SK-N-SH treated with all-trans-retinoic acid at 6 μM for 48 hours (cell line): ENCODE results near the gene RUNX3.

Source experiments
- ATAC-seq: fragments of 200-7000 bp; cut with Tn5 transposase; 3 replicates; pipeline ENCODE4 v1.9.1; 2020; ENCODE audit warnings: mild to moderate bottlenecking, moderate library complexity
- ARNTL ChIP-seq: fragments of 450-650 bp; formaldehyde crosslinking; IDR thresholded peaks from 2 replicates; pipeline ENCODE4 v1.5.0; 2020; ENCODE audit warnings: low read depth, mild to moderate bottlenecking, moderate library complexity, borderline replicate concordance
- BACH2 ChIP-seq: fragments of 250-450 bp; sonication (Bioruptor Pico); IDR thresholded peaks from 2 replicates; pipeline ENCODE4 v1.9.0; 2021; ENCODE audit warnings: mild to moderate bottlenecking, borderline replicate concordance
- CSDC2 ChIP-seq: fragments of 250-450 bp; sonication (Bioruptor Pico); IDR thresholded peaks from 2 replicates; pipeline ENCODE4 v1.5.0; 2020; ENCODE audit warnings: mild to moderate bottlenecking, moderate library complexity
- ESRRG ChIP-seq: fragments of 250-450 bp; sonication (Bioruptor Pico); IDR thresholded peaks from 2 replicates; pipeline ENCODE4 v1.6.1; 2021; ENCODE audit warnings: mild to moderate bottlenecking
- GLIS3 ChIP-seq: fragments of 250-450 bp; sonication (Bioruptor Pico); IDR thresholded peaks from 2 replicates; pipeline ENCODE4 v1.5.0; 2020; ENCODE audit warnings: mild to moderate bottlenecking, moderate library complexity
- ISL1 ChIP-seq: fragments of 250-450 bp; sonication (Bioruptor Pico); IDR thresholded peaks from 2 replicates; pipeline ENCODE4 v2.1.2; 2022; ENCODE audit warnings: mild to moderate bottlenecking, moderate library complexity
- OSR1 ChIP-seq: fragments of 250-450 bp; sonication (Bioruptor Pico); IDR thresholded peaks from 2 replicates; pipeline ENCODE4 v1.8.0; 2022; ENCODE audit warnings: moderate library complexity, mild to moderate bottlenecking, inconsistent platforms
- PPARA ChIP-seq: fragments of 250-450 bp; sonication (Bioruptor Pico); IDR thresholded peaks from 2 replicates; pipeline ENCODE4 v1.5.0; 2020; ENCODE audit warnings: mild to moderate bottlenecking, borderline replicate concordance
- RARB ChIP-seq: fragments of 250-450 bp; sonication (Bioruptor Pico); IDR thresholded peaks from 2 replicates; pipeline ENCODE4 v1.8.0; 2021; ENCODE audit warnings: mild to moderate bottlenecking, moderate library complexity
- TCF4 ChIP-seq: fragments of 250-450 bp; sonication (Bioruptor Pico); IDR thresholded peaks from 2 replicates; pipeline ENCODE4 v1.8.0; 2021; ENCODE audit warnings: mild to moderate bottlenecking, moderate library complexity, borderline replicate concordance
- TOX ChIP-seq: fragments of 250-450 bp; sonication (Bioruptor Pico); IDR thresholded peaks from 2 replicates; pipeline ENCODE4 v1.8.0; 2021; ENCODE audit warnings: mild to moderate bottlenecking, moderate library complexity, borderline replicate concordance
- ZC3H10 ChIP-seq: fragments of 250-450 bp; sonication (Bioruptor Pico); IDR thresholded peaks from 2 replicates; pipeline ENCODE4 v1.5.1; 2021; ENCODE audit warnings: mild to moderate bottlenecking, moderate library complexity
- ZFP30 ChIP-seq: fragments of 450-650 bp; formaldehyde crosslinking; IDR thresholded peaks from 2 replicates; pipeline ENCODE4 v1.5.0; 2022; ENCODE audit warnings: mild to moderate bottlenecking, moderate library complexity
- ZNF565 ChIP-seq: fragments of 450-650 bp; formaldehyde crosslinking; conservative IDR thresholded peaks from 2 replicates; pipeline ENCODE4 v1.5.0; 2020; ENCODE audit warnings: low read depth, mild to moderate bottlenecking, moderate library complexity
- ZNF70 ChIP-seq: fragments of 450-650 bp; formaldehyde crosslinking; IDR thresholded peaks from 2 replicates; pipeline ENCODE4 v1.5.0; 2020; ENCODE audit warnings: mild to moderate bottlenecking, moderate library complexity
- ZNF8 ChIP-seq: fragments of 450-650 bp; formaldehyde crosslinking; IDR thresholded peaks from 2 replicates; pipeline ENCODE4 v1.5.0; 2020; ENCODE audit warnings: mild to moderate bottlenecking, moderate library complexity
- TF ChIP-seq, protein P1 (sequence below): fragments of 250-450 bp; sonication (Bioruptor Pico); IDR thresholded peaks from 2 replicates; pipeline ENCODE4 v1.5.1; 2021; ENCODE audit warnings: mild to moderate bottlenecking, moderate library complexity
- TF ChIP-seq, protein P2 (sequence below): fragments of 250-450 bp; sonication (Bioruptor Pico); IDR thresholded peaks from 2 replicates; pipeline ENCODE4 v1.5.1; 2020; ENCODE audit warnings: low read depth, mild to moderate bottlenecking, moderate library complexity
- TF ChIP-seq, protein P3 (sequence below): fragments of 250-450 bp; sonication (Bioruptor Pico); IDR thresholded peaks from 2 replicates; pipeline ENCODE4 v1.8.0; 2020; ENCODE audit warnings: mild to moderate bottlenecking, moderate library complexity, borderline replicate concordance
- TF ChIP-seq, protein P4 (sequence below): fragments of 250-450 bp; sonication (Bioruptor Pico); IDR thresholded peaks from 2 replicates; pipeline ENCODE4 v1.8.0; 2021; ENCODE audit warnings: low read depth, mild to moderate bottlenecking, moderate library complexity, borderline replicate concordance
- TF ChIP-seq, protein P5 (sequence below): fragments of 250-450 bp; sonication (Bioruptor Pico); IDR thresholded peaks from 2 replicates; pipeline ENCODE4 v1.5.0; 2020; ENCODE audit warnings: mild to moderate bottlenecking, moderate library complexity

Gene RUNX3

DNA sequence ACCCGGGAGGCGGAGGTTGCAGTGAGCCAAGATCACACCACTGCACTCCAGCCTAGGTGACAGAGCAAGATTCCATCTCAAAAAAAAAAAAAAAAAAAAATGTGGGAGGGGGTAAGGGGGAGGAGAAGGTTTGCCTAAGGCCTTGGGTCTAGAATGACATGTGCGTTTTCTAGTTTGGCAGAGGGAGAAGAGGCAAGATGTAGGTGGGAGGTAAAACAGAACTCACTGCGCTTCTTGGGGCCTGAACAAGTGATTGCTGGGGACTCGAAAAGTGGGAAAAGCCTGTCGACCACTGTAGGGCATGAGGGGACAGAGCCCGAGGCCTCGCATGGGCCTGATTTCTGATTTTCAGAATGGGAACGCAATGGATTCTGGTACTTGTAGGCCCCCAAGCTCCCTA is 19.9 kb downstream of the RUNX3 start:
- no peak for ATAC-seq
- TF ChIP-seq, protein P1, sequence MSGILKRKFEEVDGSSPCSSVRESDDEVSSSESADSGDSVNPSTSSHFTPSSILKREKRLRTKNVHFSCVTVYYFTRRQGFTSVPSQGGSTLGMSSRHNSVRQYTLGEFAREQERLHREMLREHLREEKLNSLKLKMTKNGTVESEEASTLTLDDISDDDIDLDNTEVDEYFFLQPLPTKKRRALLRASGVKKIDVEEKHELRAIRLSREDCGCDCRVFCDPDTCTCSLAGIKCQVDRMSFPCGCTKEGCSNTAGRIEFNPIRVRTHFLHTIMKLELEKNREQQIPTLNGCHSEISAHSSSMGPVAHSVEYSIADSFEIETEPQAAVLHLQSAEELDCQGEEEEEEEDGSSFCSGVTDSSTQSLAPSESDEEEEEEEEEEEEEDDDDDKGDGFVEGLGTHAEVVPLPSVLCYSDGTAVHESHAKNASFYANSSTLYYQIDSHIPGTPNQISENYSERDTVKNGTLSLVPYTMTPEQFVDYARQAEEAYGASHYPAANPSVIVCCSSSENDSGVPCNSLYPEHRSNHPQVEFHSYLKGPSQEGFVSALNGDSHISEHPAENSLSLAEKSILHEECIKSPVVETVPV, result no peak
- TF ChIP-seq, protein P2, sequence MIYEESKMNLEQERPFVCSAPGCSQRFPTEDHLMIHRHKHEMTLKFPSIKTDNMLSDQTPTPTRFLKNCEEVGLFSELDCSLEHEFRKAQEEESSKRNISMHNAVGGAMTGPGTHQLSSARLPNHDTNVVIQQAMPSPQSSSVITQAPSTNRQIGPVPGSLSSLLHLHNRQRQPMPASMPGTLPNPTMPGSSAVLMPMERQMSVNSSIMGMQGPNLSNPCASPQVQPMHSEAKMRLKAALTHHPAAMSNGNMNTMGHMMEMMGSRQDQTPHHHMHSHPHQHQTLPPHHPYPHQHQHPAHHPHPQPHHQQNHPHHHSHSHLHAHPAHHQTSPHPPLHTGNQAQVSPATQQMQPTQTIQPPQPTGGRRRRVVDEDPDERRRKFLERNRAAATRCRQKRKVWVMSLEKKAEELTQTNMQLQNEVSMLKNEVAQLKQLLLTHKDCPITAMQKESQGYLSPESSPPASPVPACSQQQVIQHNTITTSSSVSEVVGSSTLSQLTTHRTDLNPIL, result no peak
- TF ChIP-seq TCF4, result no peak
- TF ChIP-seq ISL1 (CRISPR knock-in tag), result no peak
- no peak for TF ChIP-seq ZC3H10 (CRISPR knock-in tag)
- TF ChIP-seq OSR1 (CRISPR knock-in tag), result no peak
- no peak for TF ChIP-seq ZNF8

DNA sequence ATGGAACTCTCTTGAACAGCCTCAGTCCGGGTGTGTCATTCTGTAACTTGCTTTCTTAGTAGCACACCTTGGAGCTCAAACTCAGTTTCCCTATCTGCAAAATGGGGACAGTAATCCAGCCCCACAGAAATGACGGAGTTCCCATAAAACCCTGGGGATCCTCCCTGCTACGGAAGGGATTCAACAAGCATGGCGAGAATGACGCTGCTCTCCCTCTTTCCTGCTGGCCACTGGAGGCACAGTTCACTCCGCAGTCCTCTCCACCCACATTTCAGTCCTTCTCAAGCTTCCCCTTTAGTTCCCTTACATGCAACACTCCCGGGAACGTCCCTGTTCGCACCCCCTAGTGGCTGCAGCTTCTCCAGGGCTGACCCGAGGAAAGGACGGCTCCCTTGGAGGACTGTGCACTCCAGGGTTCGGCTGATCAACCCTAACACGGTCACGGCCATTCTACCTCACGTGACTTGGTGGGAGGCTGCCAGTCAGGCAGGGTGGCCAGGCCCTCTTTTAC is 20.6 kb downstream of the RUNX3 start:
- TF ChIP-seq OSR1 (CRISPR knock-in tag) (no peak), ZNF565 (CRISPR knock-in tag) (no peak), ISL1 (CRISPR knock-in tag) (no peak), ZC3H10 (CRISPR knock-in tag) (no peak), RARB (CRISPR knock-in tag) (no peak), TOX (CRISPR knock-in tag) (no peak), TCF4 (no peak), CSDC2 (CRISPR knock-in tag) (no peak)
- TF ChIP-seq, protein P1, result no peak
- TF ChIP-seq, protein P2, result no peak
- TF ChIP-seq, all 23 proteins: peak for 0
- ATAC-seq, result peak; percentile 33

DNA sequence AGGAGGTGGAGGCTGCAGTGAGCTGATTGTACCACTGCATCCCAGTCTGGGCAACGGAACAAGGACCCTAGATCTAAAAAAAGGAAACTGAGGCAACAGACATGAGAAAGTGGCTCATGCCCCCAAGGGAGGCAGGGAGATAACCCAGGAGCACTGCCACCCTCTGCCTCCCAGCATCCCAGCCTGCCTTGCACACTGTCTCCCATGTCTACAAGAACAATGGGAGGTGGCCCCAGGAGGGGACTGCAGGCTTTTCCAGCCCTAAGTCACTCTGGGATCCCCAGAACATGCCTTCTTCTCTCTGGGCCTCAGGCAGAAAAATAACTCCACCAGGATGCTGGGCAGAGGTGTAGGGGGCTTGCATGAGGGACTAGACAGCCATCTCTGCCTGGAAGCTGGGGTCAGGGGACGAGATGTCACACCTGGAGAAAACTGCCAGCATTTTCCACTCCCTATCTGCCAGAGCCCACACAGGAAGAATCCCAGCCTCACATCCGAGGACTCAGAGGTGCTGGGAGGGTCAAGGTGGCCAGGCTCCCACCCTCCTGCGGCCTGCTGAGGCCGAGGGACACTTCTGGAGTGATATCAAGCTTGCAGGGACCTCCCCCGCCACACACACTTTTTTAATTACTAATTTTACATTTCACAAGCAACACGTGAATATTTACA is 21.4 kb downstream of the RUNX3 start:
- no peak for ATAC-seq
- TF ChIP-seq PPARA (CRISPR knock-in tag) (no peak), TOX (CRISPR knock-in tag) (no peak), ARNTL (CRISPR knock-in tag) (no peak), ZNF8 (no peak), OSR1 (CRISPR knock-in tag) (no peak), GLIS3 (CRISPR knock-in tag) (no peak), ZFP30 (CRISPR knock-in tag) (no peak), ZNF565 (CRISPR knock-in tag) (no peak), ZNF70 (no peak), ISL1 (CRISPR knock-in tag) (no peak), RARB (CRISPR knock-in tag) (no peak), ESRRG (CRISPR knock-in tag) (no peak), BACH2 (CRISPR knock-in tag) (no peak)
- TF ChIP-seq, protein P3, sequence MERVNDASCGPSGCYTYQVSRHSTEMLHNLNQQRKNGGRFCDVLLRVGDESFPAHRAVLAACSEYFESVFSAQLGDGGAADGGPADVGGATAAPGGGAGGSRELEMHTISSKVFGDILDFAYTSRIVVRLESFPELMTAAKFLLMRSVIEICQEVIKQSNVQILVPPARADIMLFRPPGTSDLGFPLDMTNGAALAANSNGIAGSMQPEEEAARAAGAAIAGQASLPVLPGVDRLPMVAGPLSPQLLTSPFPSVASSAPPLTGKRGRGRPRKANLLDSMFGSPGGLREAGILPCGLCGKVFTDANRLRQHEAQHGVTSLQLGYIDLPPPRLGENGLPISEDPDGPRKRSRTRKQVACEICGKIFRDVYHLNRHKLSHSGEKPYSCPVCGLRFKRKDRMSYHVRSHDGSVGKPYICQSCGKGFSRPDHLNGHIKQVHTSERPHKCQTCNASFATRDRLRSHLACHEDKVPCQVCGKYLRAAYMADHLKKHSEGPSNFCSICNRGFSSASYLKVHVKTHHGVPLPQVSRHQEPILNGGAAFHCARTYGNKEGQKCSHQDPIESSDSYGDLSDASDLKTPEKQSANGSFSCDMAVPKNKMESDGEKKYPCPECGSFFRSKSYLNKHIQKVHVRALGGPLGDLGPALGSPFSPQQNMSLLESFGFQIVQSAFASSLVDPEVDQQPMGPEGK, result no peak
- TF ChIP-seq, protein P2, result no peak
- TF ChIP-seq, protein P1, result no peak
- TF ChIP-seq, protein P4, sequence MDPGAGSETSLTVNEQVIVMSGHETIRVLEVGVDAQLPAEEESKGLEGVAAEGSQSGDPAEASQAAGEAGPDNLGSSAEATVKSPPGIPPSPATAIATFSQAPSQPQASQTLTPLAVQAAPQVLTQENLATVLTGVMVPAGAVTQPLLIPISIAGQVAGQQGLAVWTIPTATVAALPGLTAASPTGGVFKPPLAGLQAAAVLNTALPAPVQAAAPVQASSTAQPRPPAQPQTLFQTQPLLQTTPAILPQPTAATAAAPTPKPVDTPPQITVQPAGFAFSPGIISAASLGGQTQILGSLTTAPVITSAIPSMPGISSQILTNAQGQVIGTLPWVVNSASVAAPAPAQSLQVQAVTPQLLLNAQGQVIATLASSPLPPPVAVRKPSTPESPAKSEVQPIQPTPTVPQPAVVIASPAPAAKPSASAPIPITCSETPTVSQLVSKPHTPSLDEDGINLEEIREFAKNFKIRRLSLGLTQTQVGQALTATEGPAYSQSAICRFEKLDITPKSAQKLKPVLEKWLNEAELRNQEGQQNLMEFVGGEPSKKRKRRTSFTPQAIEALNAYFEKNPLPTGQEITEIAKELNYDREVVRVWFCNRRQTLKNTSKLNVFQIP (CRISPR knock-in tag), result no peak
- TF ChIP-seq, protein P5, sequence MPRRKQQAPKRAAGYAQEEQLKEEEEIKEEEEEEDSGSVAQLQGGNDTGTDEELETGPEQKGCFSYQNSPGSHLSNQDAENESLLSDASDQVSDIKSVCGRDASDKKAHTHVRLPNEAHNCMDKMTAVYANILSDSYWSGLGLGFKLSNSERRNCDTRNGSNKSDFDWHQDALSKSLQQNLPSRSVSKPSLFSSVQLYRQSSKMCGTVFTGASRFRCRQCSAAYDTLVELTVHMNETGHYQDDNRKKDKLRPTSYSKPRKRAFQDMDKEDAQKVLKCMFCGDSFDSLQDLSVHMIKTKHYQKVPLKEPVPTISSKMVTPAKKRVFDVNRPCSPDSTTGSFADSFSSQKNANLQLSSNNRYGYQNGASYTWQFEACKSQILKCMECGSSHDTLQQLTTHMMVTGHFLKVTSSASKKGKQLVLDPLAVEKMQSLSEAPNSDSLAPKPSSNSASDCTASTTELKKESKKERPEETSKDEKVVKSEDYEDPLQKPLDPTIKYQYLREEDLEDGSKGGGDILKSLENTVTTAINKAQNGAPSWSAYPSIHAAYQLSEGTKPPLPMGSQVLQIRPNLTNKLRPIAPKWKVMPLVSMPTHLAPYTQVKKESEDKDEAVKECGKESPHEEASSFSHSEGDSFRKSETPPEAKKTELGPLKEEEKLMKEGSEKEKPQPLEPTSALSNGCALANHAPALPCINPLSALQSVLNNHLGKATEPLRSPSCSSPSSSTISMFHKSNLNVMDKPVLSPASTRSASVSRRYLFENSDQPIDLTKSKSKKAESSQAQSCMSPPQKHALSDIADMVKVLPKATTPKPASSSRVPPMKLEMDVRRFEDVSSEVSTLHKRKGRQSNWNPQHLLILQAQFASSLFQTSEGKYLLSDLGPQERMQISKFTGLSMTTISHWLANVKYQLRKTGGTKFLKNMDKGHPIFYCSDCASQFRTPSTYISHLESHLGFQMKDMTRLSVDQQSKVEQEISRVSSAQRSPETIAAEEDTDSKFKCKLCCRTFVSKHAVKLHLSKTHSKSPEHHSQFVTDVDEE, result no peak
